ENCODE data around the gene ATP13A4.

Gene ATP13A4

GRCh38 chr3:193507566-193507965 is 47.1 kb downstream of the ATP13A4 start:
- no peak for TF ChIP-seq CTCF (IDR thresholded peaks at IDR 0.05)

GRCh38 chr3:193506921-193507320 is 47.8 kb downstream of the ATP13A4 start:
- no peak for TF ChIP-seq CTCF (IDR thresholded peaks at IDR 0.05)

- no peak for TF ChIP-seq CTCF (IDR thresholded peaks at IDR 0.05)
Measured at GRCh38 chr3:193502871-193503270, 51.8 kb downstream of the ATP13A4 start.

GRCh38 chr3:193499801-193500485 is 54.8 kb downstream of the ATP13A4 start:
- TF ChIP-seq CTCF (IDR thresholded peaks at IDR 0.05) = no peak

- TF ChIP-seq CTCF (IDR thresholded peaks at IDR 0.05) = no peak
Measured at GRCh38 chr3:193499136-193499770, 55.4 kb downstream of the ATP13A4 start.

- no peak for TF ChIP-seq CTCF (IDR thresholded peaks at IDR 0.05)
Measured at GRCh38 chr3:193498215-193498614, 56.5 kb downstream of the ATP13A4 start.

- no peak for TF ChIP-seq CTCF (IDR thresholded peaks at IDR 0.05)
Measured at GRCh38 chr3:193496658-193497057, 58.0 kb downstream of the ATP13A4 start.

All from LNCAP (cell line).